ENCODE data around the gene RPS6KB2.

RPS6KB2 gene

DNA sequence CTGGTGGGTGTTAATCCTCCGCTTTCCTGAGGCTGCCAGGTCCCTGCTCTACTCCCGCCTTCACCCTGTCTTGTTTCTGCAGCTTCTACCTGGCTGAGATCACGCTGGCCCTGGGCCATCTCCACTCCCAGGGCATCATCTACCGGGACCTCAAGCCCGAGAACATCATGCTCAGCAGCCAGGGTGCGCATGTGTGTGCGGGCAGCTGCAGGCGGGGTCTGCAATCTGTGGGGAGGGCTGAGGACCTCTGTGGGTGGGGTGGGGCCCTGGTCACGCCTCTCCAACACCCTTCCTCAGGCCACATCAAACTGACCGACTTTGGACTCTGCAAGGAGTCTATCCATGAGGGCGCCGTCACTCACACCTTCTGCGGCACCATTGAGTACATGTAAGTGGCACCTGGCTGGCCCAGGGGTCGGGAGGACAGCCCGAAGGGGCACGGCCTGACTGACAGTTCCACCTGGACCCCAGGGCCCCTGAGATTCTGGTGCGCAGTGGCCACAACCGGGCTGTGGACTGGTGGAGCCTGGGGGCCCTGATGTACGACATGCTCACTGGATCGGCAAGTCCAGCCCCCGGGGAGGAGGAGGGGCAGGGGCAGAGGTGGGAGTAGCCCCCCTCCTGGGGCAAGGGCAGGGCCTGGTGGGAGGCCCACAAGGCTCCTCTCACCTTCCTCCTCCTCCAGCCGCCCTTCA is 4.5 kb downstream of the RPS6KB2 start:
- Histone ChIP-seq H3K4me1 (ENCODE audit: control insufficient read depth, insufficient read depth, low read length, unreplicated experiment) (peaks cover 8% of the 10 kb centered on the region), H3K27ac (ENCODE audit: low read depth, low read length) (no peak overlapping the region), H3K79me2 (ENCODE audit: control insufficient read depth, insufficient read depth, low read length, unreplicated experiment) (peaks cover 16% of the 10 kb centered on the region), H2AFZ (ENCODE audit: low read length, unreplicated experiment) (no peak overlapping the region), H3K27me3 (ENCODE audit: insufficient read depth, low read length) (no peaks in the 10 kb centered on the region), H3K36me3 (ENCODE audit: insufficient read depth, low read length) (no peaks in the 10 kb centered on the region), H3K4me3 (ENCODE audit: low read depth, low read length) (no peak overlapping the region)

GRCh38 chr11:67433536-67434394 is 5.5 kb downstream of the RPS6KB2 start:
- no peak overlapping the region for H2AFZ ChIP-seq (ENCODE audit: low read length, unreplicated experiment)
- H3K27ac ChIP-seq (ENCODE audit: low read depth, low read length): no peak overlapping the region
- no peaks in the 10 kb centered on the region for H3K36me3 ChIP-seq (ENCODE audit: insufficient read depth, low read length)
- peaks cover 8% of the 10 kb centered on the region for H3K4me1 ChIP-seq (ENCODE audit: control insufficient read depth, insufficient read depth, low read length, unreplicated experiment)
- no peaks in the 10 kb centered on the region for H3K27me3 ChIP-seq (ENCODE audit: insufficient read depth, low read length)
- H3K4me3 ChIP-seq (ENCODE audit: low read depth, low read length): no peak overlapping the region
- H3K79me2 ChIP-seq (ENCODE audit: control insufficient read depth, insufficient read depth, low read length, unreplicated experiment): peaks cover 12% of the 10 kb centered on the region

DNA sequence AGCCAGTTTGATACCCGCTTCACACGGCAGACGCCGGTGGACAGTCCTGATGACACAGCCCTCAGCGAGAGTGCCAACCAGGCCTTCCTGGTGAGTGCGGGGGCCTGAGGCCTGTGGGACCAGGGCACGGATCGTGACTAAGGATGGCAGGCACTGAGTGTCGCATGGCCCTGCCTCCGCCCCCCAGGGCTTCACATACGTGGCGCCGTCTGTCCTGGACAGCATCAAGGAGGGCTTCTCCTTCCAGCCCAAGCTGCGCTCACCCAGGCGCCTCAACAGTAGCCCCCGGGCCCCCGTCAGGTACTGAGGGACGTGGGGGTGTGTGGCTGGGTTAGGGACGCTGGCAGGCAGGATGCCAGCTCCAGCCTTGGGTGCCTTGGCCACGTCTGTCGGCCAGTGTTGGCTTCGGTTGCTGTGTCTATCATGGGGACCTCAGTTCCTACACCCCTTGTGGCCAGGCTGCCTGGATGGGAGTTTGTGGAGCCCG is 6.1 kb downstream of the RPS6KB2 start:
- peaks cover 3% of the 10 kb centered on the region for H3K4me1 ChIP-seq (ENCODE audit: control insufficient read depth, insufficient read depth, low read length, unreplicated experiment)
- no peak overlapping the region for H2AFZ ChIP-seq (ENCODE audit: low read length, unreplicated experiment)
- no peaks in the 10 kb centered on the region for H3K27me3 ChIP-seq (ENCODE audit: insufficient read depth, low read length)
- no peaks in the 10 kb centered on the region for H3K36me3 ChIP-seq (ENCODE audit: insufficient read depth, low read length)
- no peak overlapping the region for H3K27ac ChIP-seq (ENCODE audit: low read depth, low read length)
- H3K4me3 ChIP-seq (ENCODE audit: low read depth, low read length): no peak overlapping the region
- peaks cover 5% of the 10 kb centered on the region for H3K79me2 ChIP-seq (ENCODE audit: control insufficient read depth, insufficient read depth, low read length, unreplicated experiment)

- H3K4me1 ChIP-seq (ENCODE audit: control insufficient read depth, insufficient read depth, low read length, unreplicated experiment): no peaks in the 10 kb centered on the region
- no peaks in the 10 kb centered on the region for H3K27me3 ChIP-seq (ENCODE audit: insufficient read depth, low read length)
- H3K27ac ChIP-seq (ENCODE audit: low read depth, low read length): no peak overlapping the region
- no peaks in the 10 kb centered on the region for H3K36me3 ChIP-seq (ENCODE audit: insufficient read depth, low read length)
- H3K79me2 ChIP-seq (ENCODE audit: control insufficient read depth, insufficient read depth, low read length, unreplicated experiment): peaks cover under 1% of the 10 kb centered on the region
- no peak overlapping the region for H3K4me3 ChIP-seq (ENCODE audit: low read depth, low read length)
- no peak overlapping the region for H2AFZ ChIP-seq (ENCODE audit: low read length, unreplicated experiment)
Observed at GRCh38 chr11:67435031-67435726, 6.9 kb downstream of the RPS6KB2 start.

GRCh38 chr11:67435727-67436458 is 7.6 kb downstream of the RPS6KB2 start:
- Histone ChIP-seq H3K4me1 (ENCODE audit: control insufficient read depth, insufficient read depth, low read length, unreplicated experiment) (no peaks in the 10 kb centered on the region), H3K27ac (ENCODE audit: low read depth, low read length) (no peak overlapping the region), H3K27me3 (ENCODE audit: insufficient read depth, low read length) (no peaks in the 10 kb centered on the region), H2AFZ (ENCODE audit: low read length, unreplicated experiment) (no peak overlapping the region), H3K36me3 (ENCODE audit: insufficient read depth, low read length) (no peaks in the 10 kb centered on the region), H3K79me2 (ENCODE audit: control insufficient read depth, insufficient read depth, low read length, unreplicated experiment) (no peaks in the 10 kb centered on the region), H3K4me3 (ENCODE audit: low read depth, low read length) (no peak overlapping the region)

GRCh38 chr11:67436459-67437081 is 8.3 kb downstream of the RPS6KB2 start:
- Histone ChIP-seq H3K27ac (ENCODE audit: low read depth, low read length) (no peak overlapping the region), H3K4me3 (ENCODE audit: low read depth, low read length) (no peak overlapping the region), H3K79me2 (ENCODE audit: control insufficient read depth, insufficient read depth, low read length, unreplicated experiment) (no peaks in the 10 kb centered on the region), H2AFZ (ENCODE audit: low read length, unreplicated experiment) (no peak overlapping the region), H3K36me3 (ENCODE audit: insufficient read depth, low read length) (no peaks in the 10 kb centered on the region), H3K27me3 (ENCODE audit: insufficient read depth, low read length) (no peaks in the 10 kb centered on the region), H3K4me1 (ENCODE audit: control insufficient read depth, insufficient read depth, low read length, unreplicated experiment) (no peaks in the 10 kb centered on the region)

DNA sequence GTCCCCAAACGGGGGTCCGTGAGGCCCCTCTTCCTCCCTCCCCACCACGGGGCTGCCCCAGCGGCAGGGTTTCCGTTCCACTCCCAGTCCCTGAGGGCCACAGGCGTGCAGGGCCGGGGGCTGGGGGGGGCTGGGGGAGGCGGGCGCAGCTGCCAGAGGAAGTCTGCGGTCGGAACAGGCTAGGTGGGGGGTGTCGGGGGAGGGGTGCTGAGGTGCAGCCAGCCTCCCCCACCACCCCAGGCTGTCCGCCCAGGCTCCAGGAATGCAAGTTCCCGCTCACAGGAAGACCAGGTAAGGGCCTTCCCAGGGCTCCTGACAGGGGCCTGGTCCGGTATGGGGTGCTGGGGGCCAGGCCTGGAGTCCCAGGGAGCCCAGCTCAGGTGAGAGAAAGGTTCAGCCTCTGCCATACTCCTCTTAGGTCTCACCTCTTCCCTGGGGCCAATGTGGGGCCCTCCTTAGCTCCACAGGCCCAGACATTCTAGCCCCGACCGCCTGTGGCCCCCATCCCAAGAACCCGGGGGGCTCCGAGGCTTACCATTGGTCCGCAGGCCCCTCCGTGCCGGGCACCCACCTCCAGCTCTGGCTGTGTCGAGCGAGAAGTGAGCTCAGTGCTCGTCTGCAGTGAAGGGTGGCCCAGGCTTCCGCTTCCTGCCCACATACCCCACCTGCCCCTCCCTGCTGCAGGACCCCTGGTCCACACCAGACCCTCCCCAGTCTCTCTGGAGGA is 9.0 kb downstream of the RPS6KB2 start, which contains the start of gene PTPRCAP:
Gene PTPRCAP (minus strand): TSS at position 601 of the 727 bp plus-strand sequence. CDS start 63 bp downstream, at position 538.
- H3K27ac ChIP-seq (ENCODE audit: low read depth, low read length): no peak within 1 kb of the TSS
- H3K4me1 ChIP-seq (ENCODE audit: control insufficient read depth, insufficient read depth, low read length, unreplicated experiment): peaks cover 1% of the 10 kb centered on the region
- no peaks in the 10 kb centered on the region for H3K36me3 ChIP-seq (ENCODE audit: insufficient read depth, low read length)
- H3K79me2 ChIP-seq (ENCODE audit: control insufficient read depth, insufficient read depth, low read length, unreplicated experiment): no peaks in the 10 kb centered on the region
- no peak within 1 kb of the TSS for H3K4me3 ChIP-seq (ENCODE audit: low read depth, low read length)
- no peak within 1 kb of the TSS for H2AFZ ChIP-seq (ENCODE audit: low read length, unreplicated experiment)
- no peaks in the 10 kb centered on the region for H3K27me3 ChIP-seq (ENCODE audit: insufficient read depth, low read length)

DNA sequence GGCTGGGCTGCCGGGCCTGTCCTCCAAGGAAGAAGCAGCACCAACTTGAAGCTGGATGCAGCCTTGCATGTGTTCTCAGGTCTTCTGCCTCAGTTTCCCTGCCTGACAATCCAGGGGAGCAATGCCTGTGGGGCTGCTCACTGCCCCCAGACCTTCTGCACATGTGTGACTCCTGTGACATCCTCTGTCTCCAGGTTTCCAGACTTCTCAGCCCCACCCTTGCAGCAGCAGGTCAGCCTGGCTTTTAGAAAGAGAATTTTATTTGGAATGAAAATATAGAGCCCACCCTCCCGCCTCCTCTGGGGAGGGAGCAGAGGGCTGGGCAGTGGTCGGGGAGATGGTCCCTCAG is 9.5 kb downstream of the RPS6KB2 start:
- H3K4me1 ChIP-seq (ENCODE audit: control insufficient read depth, insufficient read depth, low read length, unreplicated experiment): peaks cover 7% of the 10 kb centered on the region
- H2AFZ ChIP-seq (ENCODE audit: low read length, unreplicated experiment): no peak overlapping the region
- H3K36me3 ChIP-seq (ENCODE audit: insufficient read depth, low read length): no peaks in the 10 kb centered on the region
- H3K79me2 ChIP-seq (ENCODE audit: control insufficient read depth, insufficient read depth, low read length, unreplicated experiment): peaks cover 3% of the 10 kb centered on the region
- H3K4me3 ChIP-seq (ENCODE audit: low read depth, low read length): no peak overlapping the region
- H3K27ac ChIP-seq (ENCODE audit: low read depth, low read length): no peak overlapping the region
- no peaks in the 10 kb centered on the region for H3K27me3 ChIP-seq (ENCODE audit: insufficient read depth, low read length)

DNA sequence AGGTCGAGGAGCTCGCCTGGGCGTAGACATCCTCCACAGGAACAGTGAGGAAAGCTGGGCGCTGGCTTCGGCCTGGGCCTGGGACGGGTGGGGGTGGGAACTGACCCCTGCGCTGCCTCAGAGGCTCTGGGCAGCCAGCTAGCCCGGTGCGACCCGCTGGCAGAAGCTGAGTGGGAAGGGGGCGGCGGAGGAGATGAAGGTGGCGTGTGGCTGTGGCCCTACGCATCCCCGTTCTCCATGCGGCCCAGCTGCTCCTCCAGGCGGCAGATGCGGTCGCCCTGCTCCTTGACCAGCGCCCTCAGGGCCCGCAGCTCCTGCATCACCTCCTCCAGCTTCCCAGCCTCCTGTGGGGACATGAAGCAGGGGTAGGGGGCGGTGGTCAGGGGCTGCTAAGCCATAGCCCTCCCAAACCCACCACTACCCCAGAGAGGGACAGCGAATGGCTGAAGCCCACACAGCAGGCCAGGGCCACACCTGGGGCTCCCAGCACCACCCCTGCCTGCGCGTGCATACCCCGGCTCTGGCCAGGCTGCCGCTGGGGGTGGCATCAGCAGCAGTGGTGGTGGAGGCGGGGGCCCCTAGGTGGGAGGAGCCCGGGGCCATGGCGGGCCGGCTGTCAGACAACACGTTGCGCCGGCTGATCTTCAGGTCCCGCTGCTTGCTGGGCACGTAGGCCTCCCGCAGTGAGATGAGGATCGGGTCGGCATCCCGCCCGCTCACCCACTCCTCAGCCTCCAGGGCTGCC is 10.0 kb downstream of the RPS6KB2 start:
- Histone ChIP-seq H2AFZ (ENCODE audit: low read length, unreplicated experiment) (no peak overlapping the region), H3K27ac (ENCODE audit: low read depth, low read length) (no peak overlapping the region), H3K36me3 (ENCODE audit: insufficient read depth, low read length) (no peaks in the 10 kb centered on the region), H3K27me3 (ENCODE audit: insufficient read depth, low read length) (no peaks in the 10 kb centered on the region), H3K79me2 (ENCODE audit: control insufficient read depth, insufficient read depth, low read length, unreplicated experiment) (peaks cover 6% of the 10 kb centered on the region), H3K4me1 (ENCODE audit: control insufficient read depth, insufficient read depth, low read length, unreplicated experiment) (peaks cover 7% of the 10 kb centered on the region), H3K4me3 (ENCODE audit: low read depth, low read length) (no peak overlapping the region)
